OCI-LY7 (cell line): Measurements from ENCODE around the gene SLF1. TPM values are rescaled to one million over a fixed set of nuclear protein-coding genes. Genes with fewer than 3 reads are reported as not detected.

Experiments used
- BruUV-seq: library from RNA; stranded (reverse); fragments of 400-500 nt; replicated peaks from 2 replicates; lab custom pipeline; 2021; lab: Mats Ljungman, UMichigan
- CTCF ChIA-PET: fragments of 300-600 bp; sonication (Branson Sonifier 250); formaldehyde crosslinking; loops from one replicate; lab custom pipeline; 2022; ENCODE audit warnings: antibody characterized with exemption; ENCODE audit not compliant: unreplicated experiment; lab: Charles Lee
- POLR2A ChIA-PET: fragments of 300-600 bp; sonication (Branson Sonifier 250); formaldehyde crosslinking; loops from one replicate; lab custom pipeline; 2022; ENCODE audit warnings: antibody characterized with exemption; lab: Charles Lee
- DNase-seq: peaks from one replicate; pipeline ENCODE4 v3.0.0-alpha.2; 2015; ENCODE audit warnings: low spot score
- H2AFZ ChIP-seq: fragments of 200-600 bp; sonication (generic), shearing (Covaris generic); 2 replicates; pipeline ENCODE4 v1.6.1; 2014; ENCODE audit warnings: mild to moderate bottlenecking, antibody characterized with exemption, low read length, moderate library complexity
- H3K27ac ChIP-seq: fragments of 200-600 bp; sonication (generic); 2 replicates; pipeline ENCODE4 v1.5.1; 2014; ENCODE audit warnings: mixed run types, low read depth, mild to moderate bottlenecking, moderate library complexity, low read length, inconsistent platforms; ENCODE audit not compliant: poor library complexity, severe bottlenecking
- H3K36me3 ChIP-seq: fragments of 200-600 bp; sonication (generic); 2 replicates; pipeline ENCODE4 v1.6.1; 2014; ENCODE audit warnings: mild to moderate bottlenecking, antibody characterized with exemption, low read length, moderate library complexity, mixed read lengths; ENCODE audit not compliant: insufficient read depth
- H3K4me1 ChIP-seq: fragments of 200-600 bp; sonication (generic); 2 replicates; pipeline ENCODE4 v1.5.1; 2014; ENCODE audit warnings: mild to moderate bottlenecking, low read length; ENCODE audit not compliant: insufficient read depth, poor library complexity, severe bottlenecking
- H3K4me2 ChIP-seq: fragments of 200-600 bp; sonication (generic); 2 replicates; pipeline ENCODE4 v1.6.1; 2014; ENCODE audit warnings: mild to moderate bottlenecking, low read length
- H3K4me3 ChIP-seq: fragments of 200-600 bp; sonication (generic); 2 replicates; pipeline ENCODE4 v1.5.1; 2014; ENCODE audit warnings: mild to moderate bottlenecking, low read depth, low read length; ENCODE audit not compliant: poor library complexity, severe bottlenecking
- H3K79me2 ChIP-seq: fragments of 200-600 bp; sonication (generic); 2 replicates; pipeline ENCODE4 v1.6.1; 2016; ENCODE audit warnings: low read depth, mild to moderate bottlenecking, low read length, moderate library complexity, mixed read lengths; ENCODE audit not compliant: insufficient read depth
- H3K9me2 ChIP-seq: fragments of 200-600 bp; sonication (generic); 2 replicates; pipeline ENCODE4 v1.6.1; 2016; ENCODE audit warnings: mild to moderate bottlenecking, low read length, mixed read lengths; ENCODE audit not compliant: insufficient read depth
- H3K9me3 ChIP-seq: fragments of 200-600 bp; sonication (generic); 2 replicates; pipeline ENCODE4 v1.6.1; 2014; ENCODE audit warnings: mild to moderate bottlenecking, mixed run types, low read length, mixed read lengths
- H4K20me1 ChIP-seq: fragments of 200-600 bp; sonication (generic); 2 replicates; pipeline ENCODE4 v1.6.1; 2014; ENCODE audit warnings: mild to moderate bottlenecking, antibody characterized with exemption, low read length, moderate library complexity, mixed read lengths; ENCODE audit not compliant: insufficient read depth
- EZH2phosphoT487 ChIP-seq: fragments of 200-600 bp; sonication (generic); IDR thresholded peaks from 2 replicates; pipeline ENCODE4 v1.6.1; 2018; ENCODE audit warnings: low read depth, borderline replicate concordance, mild to moderate bottlenecking, mixed run types, antibody characterized with exemption, low read length, moderate library complexity, mixed read lengths
- intact Hi-C: fragments of 100-400 bp; cut with micrococcal nuclease; formaldehyde crosslinking; loops from one replicate; pipeline ENCODE4 v1.10.0; 2022; ENCODE audit not compliant: unreplicated experiment
- total RNA-seq, 2 experiments: library from RNA; depleted of rRNA in 1 of 2; stranded (reverse); fragments of >200 nt in 1 of 2; shearing (Covaris generic) in 1 of 2; gene quantifications; 2 replicates each; pipeline ENCODE4 v1.2.3, GENCODE V29; 2014 to 2022
- TF ChIP-seq, protein P1 (sequence below): fragments of 200-600 bp; sonication (generic); conservative IDR thresholded peaks from 2 replicates; pipeline ENCODE4 v1.5.1; 2014; ENCODE audit warnings: mild to moderate bottlenecking, antibody characterized with exemption, low read length, moderate library complexity, mixed read lengths

The SLF1 gene
- total RNA-seq, 2 experiments from 2014 or later, result 16.0 to 20.9 TPM

DNA sequence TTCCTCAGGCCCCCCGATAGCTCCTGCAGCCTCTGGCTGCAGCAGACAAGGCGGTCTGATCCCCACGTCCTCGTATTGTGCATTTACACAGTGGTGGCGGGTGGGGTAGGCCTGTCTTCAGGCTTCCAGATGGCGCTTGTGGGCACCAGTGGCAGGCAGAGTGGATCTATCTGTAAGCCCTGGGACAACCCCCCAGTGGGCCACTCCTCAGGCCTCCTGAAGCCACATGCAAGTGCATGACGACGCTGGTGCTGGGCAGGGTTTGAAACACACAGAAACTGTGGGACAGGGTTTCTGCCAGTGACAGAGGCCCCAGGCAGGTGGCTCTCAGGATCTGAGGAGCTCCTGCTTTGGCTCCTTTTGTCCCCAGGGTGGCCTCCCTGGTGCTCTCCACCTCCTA is 42.0 kb downstream of the SLF1 start:
- Histone ChIP-seq H4K20me1 (no peaks in the 10 kb centered on the region), H3K36me3 (peaks cover 83% of the 10 kb centered on the region), H3K4me1 (no peaks in the 10 kb centered on the region), H3K9me3 (peaks cover 36% of the 10 kb centered on the region), H3K4me3 (no peak overlapping the region), H3K9me2 (no peaks in the 10 kb centered on the region), H3K27ac (no peak overlapping the region), H2AFZ (no peak overlapping the region), H3K79me2 (peaks cover 14% of the 10 kb centered on the region; the same call in 1 of the 2 replicates), H3K4me2 (no peak overlapping the region)
- CTCF ChIA-PET, result no interaction called here
- no peak for DNase-seq
- intact Hi-C loops, result no loop called here
- TF ChIP-seq, protein P1, sequence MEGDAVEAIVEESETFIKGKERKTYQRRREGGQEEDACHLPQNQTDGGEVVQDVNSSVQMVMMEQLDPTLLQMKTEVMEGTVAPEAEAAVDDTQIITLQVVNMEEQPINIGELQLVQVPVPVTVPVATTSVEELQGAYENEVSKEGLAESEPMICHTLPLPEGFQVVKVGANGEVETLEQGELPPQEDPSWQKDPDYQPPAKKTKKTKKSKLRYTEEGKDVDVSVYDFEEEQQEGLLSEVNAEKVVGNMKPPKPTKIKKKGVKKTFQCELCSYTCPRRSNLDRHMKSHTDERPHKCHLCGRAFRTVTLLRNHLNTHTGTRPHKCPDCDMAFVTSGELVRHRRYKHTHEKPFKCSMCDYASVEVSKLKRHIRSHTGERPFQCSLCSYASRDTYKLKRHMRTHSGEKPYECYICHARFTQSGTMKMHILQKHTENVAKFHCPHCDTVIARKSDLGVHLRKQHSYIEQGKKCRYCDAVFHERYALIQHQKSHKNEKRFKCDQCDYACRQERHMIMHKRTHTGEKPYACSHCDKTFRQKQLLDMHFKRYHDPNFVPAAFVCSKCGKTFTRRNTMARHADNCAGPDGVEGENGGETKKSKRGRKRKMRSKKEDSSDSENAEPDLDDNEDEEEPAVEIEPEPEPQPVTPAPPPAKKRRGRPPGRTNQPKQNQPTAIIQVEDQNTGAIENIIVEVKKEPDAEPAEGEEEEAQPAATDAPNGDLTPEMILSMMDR, result no peak
- TF ChIP-seq EZH2phosphoT487, result no peak
- POLR2A ChIA-PET, result interaction anchor here (0.8 kb wide), 1 partner anchor 131 kb away, joined by 3 read pairs; no protein-coding TSS in a partner anchor
- no TSS peak for BruUV-seq

DNA sequence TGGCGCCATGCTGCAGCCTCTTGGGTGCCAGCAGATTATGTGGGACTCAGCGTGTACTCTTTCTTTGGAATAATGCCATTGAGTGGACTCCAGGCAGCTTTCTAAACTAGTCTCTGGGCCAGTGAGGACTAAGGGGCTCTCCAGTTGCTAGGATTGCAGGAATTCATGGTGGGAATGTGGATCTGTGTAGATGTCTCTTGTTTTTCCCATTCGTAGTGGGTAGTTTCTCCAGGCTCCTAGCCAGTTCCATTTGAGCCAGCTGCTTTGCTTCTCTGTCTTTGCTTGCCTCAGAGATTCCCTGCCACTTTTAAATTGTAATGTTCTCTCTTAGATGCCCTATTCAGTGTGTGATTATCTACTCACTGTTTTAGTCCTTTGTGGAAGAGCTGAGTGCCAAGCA is 42.6 kb downstream of the SLF1 start:
- no peaks in the 10 kb centered on the region for H4K20me1 ChIP-seq
- intact Hi-C loops, result no loop called here
- TF ChIP-seq, protein P1, result no peak
- TF ChIP-seq EZH2phosphoT487, result no peak
- peaks cover 14% of the 10 kb centered on the region; the same call in 1 of the 2 replicates for H3K79me2 ChIP-seq
- no peak for DNase-seq
- H3K4me3 ChIP-seq, result no peak overlapping the region
- POLR2A ChIA-PET, result interaction anchor here (0.8 kb wide), 1 partner anchor 131 kb away, joined by 3 read pairs; no protein-coding TSS in a partner anchor
- no peak overlapping the region for H3K27ac ChIP-seq
- H2AFZ ChIP-seq, result no peak overlapping the region
- BruUV-seq, result no TSS peak
- H3K4me1 ChIP-seq, result no peaks in the 10 kb centered on the region
- H3K9me2 ChIP-seq, result no peaks in the 10 kb centered on the region
- CTCF ChIA-PET, result no interaction called here
- H3K36me3 ChIP-seq, result peaks cover 83% of the 10 kb centered on the region
- no peak overlapping the region for H3K4me2 ChIP-seq
- peaks cover 31% of the 10 kb centered on the region for H3K9me3 ChIP-seq

DNA sequence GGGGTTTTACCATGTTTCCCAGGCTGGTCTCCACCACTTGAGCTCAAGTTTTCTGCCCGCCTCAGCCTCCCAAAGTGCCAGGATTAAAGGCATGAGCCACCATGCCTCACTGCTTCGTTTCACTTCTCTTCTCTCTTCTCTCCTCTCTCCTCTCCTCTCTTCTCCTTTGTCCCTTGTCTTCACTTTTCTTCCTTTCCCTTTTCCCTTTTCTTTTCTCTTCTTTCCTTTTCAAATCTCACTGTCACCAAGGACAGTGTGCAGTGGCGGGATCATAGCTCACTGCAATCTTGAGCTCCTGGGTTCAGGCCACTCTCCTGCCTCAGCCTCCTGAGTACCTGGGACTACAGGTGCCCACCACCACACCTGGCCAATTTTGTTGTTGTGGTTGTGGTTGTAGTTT is 49.5 kb downstream of the SLF1 start:
- no peaks in the 10 kb centered on the region for H3K79me2 ChIP-seq
- intact Hi-C loops, result no loop called here
- DNase-seq, result no peak
- H3K27ac ChIP-seq, result no peak overlapping the region
- H4K20me1 ChIP-seq, result no peaks in the 10 kb centered on the region
- ChIA-PET POLR2A (no interaction called here), CTCF (no interaction called here)
- H3K9me2 ChIP-seq, result no peaks in the 10 kb centered on the region
- TF ChIP-seq, protein P1, result no peak
- no peak for TF ChIP-seq EZH2phosphoT487
- H2AFZ ChIP-seq, result no peak overlapping the region
- H3K36me3 ChIP-seq, result peaks cover 58% of the 10 kb centered on the region
- H3K4me3 ChIP-seq, result no peak overlapping the region
- no peaks in the 10 kb centered on the region for H3K9me3 ChIP-seq
- no peak overlapping the region for H3K4me2 ChIP-seq
- no TSS peak for BruUV-seq
- no peaks in the 10 kb centered on the region for H3K4me1 ChIP-seq
